Measurements from ENCODE around the gene OSBPL2. TPM values are rescaled to one million over a fixed set of nuclear protein-coding genes. Genes with fewer than 3 reads are reported as not detected.

Gene OSBPL2
- total and polyA plus RNA-seq, 2 experiments from 2014 or later, result 22.2 to 27.9 TPM

GRCh38 chr20:62253398-62253797, 15.1 kb downstream of the OSBPL2 start:
- Histone ChIP-seq H3K27me3 (replicated peaks; ENCODE audit: insufficient read depth) (no peaks in the 10 kb centered on the region), H3F3A (ENCODE audit: insufficient read depth) (peaks cover 9% of the 10 kb centered on the region), H3K27ac (no peak overlapping the region), H4K20me1 (ENCODE audit: insufficient read depth) (peaks cover 7% of the 10 kb centered on the region; the same call in 1 of the 2 replicates), H2AFZ (no peak overlapping the region), H3K4me3 (no peak overlapping the region), H3K4me2 (ENCODE audit: unreplicated experiment) (no peak overlapping the region), H3K4me1 (ENCODE audit: insufficient read depth) (peaks cover 6% of the 10 kb centered on the region), H3K79me2 (ENCODE audit: insufficient read depth) (peaks cover 96% of the 10 kb centered on the region), H3K9me2 (ENCODE audit: insufficient read depth) (no peaks in the 10 kb centered on the region), H3K9me3 (ENCODE audit: low read depth) (no peaks in the 10 kb centered on the region), H3K9ac (no peak overlapping the region), H3K36me3 (ENCODE audit: low read depth) (no peaks in the 10 kb centered on the region)
- DNase-seq, result no peak
- 87 to 90% methylated on average over 4 to 6 of the region's 6 CpGs for WGBS, 2 experiments (ENCODE audit: low coverage in 1 of 2, low lambda C conversion rate in 2 of 2, missing lambda C conversion rate in 2 of 2)
- in situ Hi-C loops (cut with MboI), result no loop called here
- TF ChIP-seq EZH2phosphoT487 (IDR thresholded peaks at IDR 0.05; ENCODE audit: insufficient read depth, low read depth), result no peak
- TF ChIP-seq EZH2 (IDR thresholded peaks at IDR 0.05; ENCODE audit: insufficient read depth, poor library complexity, severe bottlenecking), result no peak

- no peak overlapping the region for H3K9ac ChIP-seq
- H3F3A ChIP-seq (ENCODE audit: insufficient read depth), result peaks cover 9% of the 10 kb centered on the region
- TF ChIP-seq EZH2phosphoT487 (IDR thresholded peaks at IDR 0.05; ENCODE audit: insufficient read depth, low read depth) (no peak), EZH2 (IDR thresholded peaks at IDR 0.05; ENCODE audit: insufficient read depth, poor library complexity, severe bottlenecking) (no peak)
- H3K27ac ChIP-seq, result no peak overlapping the region
- DNase-seq, result no peak
- H3K4me2 ChIP-seq (ENCODE audit: unreplicated experiment), result no peak overlapping the region
- H3K79me2 ChIP-seq (ENCODE audit: insufficient read depth), result peaks cover 91% of the 10 kb centered on the region
- H4K20me1 ChIP-seq (ENCODE audit: insufficient read depth), result peaks cover 10% of the 10 kb centered on the region; the same call in 1 of the 2 replicates
- no peak overlapping the region for H2AFZ ChIP-seq
- H3K4me3 ChIP-seq, result no peak overlapping the region
- WGBS, 2 experiments (ENCODE audit: low coverage in 1 of 2, low lambda C conversion rate in 2 of 2, missing lambda C conversion rate in 2 of 2), result 81 to 82% methylated on average over 24 of the region's 24 CpGs
- H3K27me3 ChIP-seq (replicated peaks; ENCODE audit: insufficient read depth), result no peaks in the 10 kb centered on the region
- H3K36me3 ChIP-seq (ENCODE audit: low read depth), result no peaks in the 10 kb centered on the region
- H3K4me1 ChIP-seq (ENCODE audit: insufficient read depth), result peaks cover 12% of the 10 kb centered on the region
- in situ Hi-C loops (cut with MboI), result no loop called here
- H3K9me2 ChIP-seq (ENCODE audit: insufficient read depth), result no peaks in the 10 kb centered on the region
- H3K9me3 ChIP-seq (ENCODE audit: low read depth), result no peaks in the 10 kb centered on the region
These were observed 15.9 kb downstream of the OSBPL2 start for GRCh38 chr20:62254021-62254724.

- Histone ChIP-seq H3K4me2 (ENCODE audit: unreplicated experiment) (no peak overlapping the region), H3K79me2 (ENCODE audit: insufficient read depth) (peaks cover 88% of the 10 kb centered on the region), H3K4me3 (no peak overlapping the region), H3K27me3 (replicated peaks; ENCODE audit: insufficient read depth) (no peaks in the 10 kb centered on the region), H3F3A (ENCODE audit: insufficient read depth) (peaks cover 12% of the 10 kb centered on the region), H3K27ac (no peak overlapping the region), H3K4me1 (ENCODE audit: insufficient read depth) (peaks cover 12% of the 10 kb centered on the region), H4K20me1 (ENCODE audit: insufficient read depth) (peaks cover 13% of the 10 kb centered on the region; the same call in 1 of the 2 replicates), H3K9me2 (ENCODE audit: insufficient read depth) (no peaks in the 10 kb centered on the region), H3K36me3 (ENCODE audit: low read depth) (no peaks in the 10 kb centered on the region), H3K9ac (no peak overlapping the region), H2AFZ (no peak overlapping the region), H3K9me3 (ENCODE audit: low read depth) (no peaks in the 10 kb centered on the region)
- in situ Hi-C loops (cut with MboI), result no loop called here
- no peak for TF ChIP-seq EZH2phosphoT487 (IDR thresholded peaks at IDR 0.05; ENCODE audit: insufficient read depth, low read depth)
- no peak for TF ChIP-seq EZH2 (IDR thresholded peaks at IDR 0.05; ENCODE audit: insufficient read depth, poor library complexity, severe bottlenecking)
- WGBS, 2 experiments (ENCODE audit: low coverage in 1 of 2, low lambda C conversion rate in 2 of 2, missing lambda C conversion rate in 2 of 2), result 85 to 86% methylated on average over 10 of the region's 10 CpGs
- DNase-seq, result no peak
These were observed 17.7 kb downstream of the OSBPL2 start for GRCh38 chr20:62255976-62256375.

- Histone ChIP-seq H3K27me3 (replicated peaks; ENCODE audit: insufficient read depth) (no peaks in the 10 kb centered on the region), H3K79me2 (ENCODE audit: insufficient read depth) (peaks cover 60% of the 10 kb centered on the region), H3K4me3 (0 out of 2 replicates have a peak overlapping the region, but pooled peaks have one; percentile 15), H4K20me1 (ENCODE audit: insufficient read depth) (peaks cover 13% of the 10 kb centered on the region; the same call in 1 of the 2 replicates), H3K4me1 (ENCODE audit: insufficient read depth) (peaks cover 12% of the 10 kb centered on the region), H3F3A (ENCODE audit: insufficient read depth) (peaks cover 12% of the 10 kb centered on the region), H3K9ac (peak overlapping the region; percentile 36), H3K9me2 (ENCODE audit: insufficient read depth) (no peaks in the 10 kb centered on the region), H3K9me3 (ENCODE audit: low read depth) (no peaks in the 10 kb centered on the region), H3K27ac (peak overlapping the region; percentile 65), H3K4me2 (ENCODE audit: unreplicated experiment) (peak overlapping the region; percentile 63), H3K36me3 (ENCODE audit: low read depth) (no peaks in the 10 kb centered on the region), H2AFZ (no peak overlapping the region)
- no peak for TF ChIP-seq EZH2 (IDR thresholded peaks at IDR 0.05; ENCODE audit: insufficient read depth, poor library complexity, severe bottlenecking)
- no peak for TF ChIP-seq EZH2phosphoT487 (IDR thresholded peaks at IDR 0.05; ENCODE audit: insufficient read depth, low read depth)
- in situ Hi-C loops (cut with MboI), result no loop called here
- WGBS, 2 experiments (ENCODE audit: low coverage in 1 of 2, low lambda C conversion rate in 2 of 2, missing lambda C conversion rate in 2 of 2), result 40 to 41% methylated on average over 20 of the region's 20 CpGs
- peak; percentile 95 for DNase-seq
These were observed 20.4 kb downstream of the OSBPL2 start for GRCh38 chr20:62258499-62259293.
